Measurements from ENCODE around the gene CRTC3.

DNA sequence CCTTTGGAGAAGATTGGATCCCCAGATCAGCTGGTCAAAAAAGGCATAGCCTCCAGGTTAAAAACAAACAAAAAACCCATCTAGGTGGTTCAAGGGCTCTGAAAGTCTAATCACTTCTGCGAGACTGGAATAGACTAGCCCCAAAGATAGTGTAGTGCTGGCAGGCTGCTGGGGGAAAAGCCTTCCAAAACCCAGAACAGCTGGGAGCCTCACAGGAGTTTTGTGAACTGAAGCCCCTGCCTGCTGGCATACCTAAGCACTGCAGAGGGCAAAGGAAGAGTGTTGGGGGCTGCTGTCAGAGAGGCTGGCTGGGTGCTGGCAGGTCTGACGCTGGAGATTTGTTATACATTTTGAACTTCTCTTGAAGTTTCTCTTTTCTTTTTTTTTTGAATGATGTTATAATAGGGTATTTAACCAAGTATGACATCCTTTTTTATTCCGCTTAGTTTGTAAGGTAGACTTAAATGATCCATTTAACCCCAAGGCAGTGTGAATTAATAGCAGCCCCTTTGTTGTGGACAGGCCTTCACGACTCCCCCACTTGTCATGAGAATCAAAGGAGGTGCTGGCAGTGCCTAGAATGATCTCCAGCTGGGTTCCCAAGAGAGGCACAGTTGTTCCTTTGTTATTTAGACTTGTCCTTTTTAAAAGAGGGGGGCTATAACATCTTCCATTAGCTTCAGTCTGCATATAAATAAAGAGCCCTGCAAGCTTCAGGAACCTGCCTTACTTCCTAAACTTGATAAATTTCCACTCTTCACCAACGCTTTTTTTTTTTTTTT is 53.9 kb downstream of the CRTC3 start:
- TF ChIP-seq POLR2A (IDR thresholded peaks at IDR 0.05; ENCODE audit: low read depth): no peak
- TF ChIP-seq POLR2AphosphoS5 (IDR thresholded peaks at IDR 0.05): no peak

All from esophagus muscularis mucosa (tissue), 2 donors.